NCI-H1694 (cell line): ENCODE measurements around the gene CLTA.

Experiments
- DNase-seq: peaks from one replicate; lab custom pipeline; 2025; lab: John Stamatoyannopoulos, UW

The CLTA gene

GRCh38 chr9:36247356-36247755, 56.6 kb downstream of the CLTA start:
- DNase-seq, result no peak

GRCh38 chr9:36248061-36248460, 57.3 kb downstream of the CLTA start:
- peak; percentile 56 for DNase-seq

GRCh38 chr9:36249189-36249588, 58.5 kb downstream of the CLTA start:
- no peak for DNase-seq

GRCh38 chr9:36250079-36250478, 59.4 kb downstream of the CLTA start:
- DNase-seq, result no peak

- DNase-seq, result no peak
These were observed 60.7 kb downstream of the CLTA start for GRCh38 chr9:36251428-36251827.

- DNase-seq, result peak; percentile 91
These were observed 67.7 kb downstream of the CLTA start, which contains the start of gene GNE for GRCh38 chr9:36258208-36258995. GNE (minus strand) TSS chr9:36258448; CDS start chr9:36249355, 9,093 bp downstream.

GRCh38 chr9:36258996-36259533, 68.3 kb downstream of the CLTA start:
- DNase-seq, result no peak
